Uterus (tissue), 4 donors: ENCODE data around the gene TEX261. TPM values are rescaled to one million over a fixed set of nuclear protein-coding genes. Genes with fewer than 3 reads are reported as not detected.
"Not testable (repeated sequence)": the region's sequence is repeated elsewhere in the genome, so short reads cannot be mapped to it uniquely, and the experiment has no call there.

Source experiments
- DNase-seq, 2 donors: peaks; one replicate each; pipeline ENCODE4 v3.0.0-alpha.2; 2019 to 2020
- H3K27ac ChIP-seq, 2 donors: fragments of 200-600 bp; sonication (generic); 1 replicate in 1 of 2; 2 replicates in 1 of 2; pipeline ENCODE4 v1.5.1; 2016 to 2018
- H3K27me3 ChIP-seq, 2 donors: fragments of 200-600 bp; sonication (generic); one replicate each; pipeline ENCODE4 v1.5.1; 2018 to 2019; ENCODE audit warnings: control low read depth in 1 of 2
- H3K36me3 ChIP-seq, 2 donors: fragments of 200-600 bp; sonication (generic); one replicate each; pipeline ENCODE4 v1.5.1; 2019; ENCODE audit warnings: control low read depth in 1 of 2
- H3K4me1 ChIP-seq, 2 donors: fragments of 200-600 bp; sonication (generic); one replicate each; pipeline ENCODE4 v1.5.1; 2018 to 2019; ENCODE audit warnings: control low read depth in 1 of 2
- H3K4me3 ChIP-seq, 2 donors: fragments of 200-600 bp; sonication (generic); 1 replicate in 1 of 2; 2 replicates in 1 of 2; pipeline ENCODE4 v1.5.1; 2018 to 2019; ENCODE audit warnings: mild to moderate bottlenecking in 1 of 2
- H3K9me3 ChIP-seq, 2 donors: fragments of 200-600 bp; sonication (generic); one replicate each; pipeline ENCODE4 v1.5.1; 2019; ENCODE audit warnings: control low read depth in 1 of 2
- CTCF ChIP-seq, 4 experiments: fragments of 200-600 bp in 2 of 4; fragments of 450-650 bp in 2 of 4; sonication (generic) in 2 of 4; IDR thresholded peaks; one replicate each; pipeline ENCODE4 v1.5.1; 2016 to 2019; ENCODE audit warnings: antibody characterized with exemption in 4 of 4, mild to moderate bottlenecking in 2 of 4, moderate library complexity in 1 of 4
- POLR2A ChIP-seq, 2 donors: fragments of 450-650 bp; IDR thresholded peaks; one replicate each; pipeline ENCODE4 v1.6.1; 2016; ENCODE audit warnings: antibody characterized with exemption in 2 of 2, mild to moderate bottlenecking in 1 of 2, moderate library complexity in 1 of 2
- intact Hi-C: fragments of 100-400 bp; cut with DNase I; formaldehyde crosslinking; loops from one replicate; pipeline ENCODE4 v1.15.1; 2023; ENCODE audit warnings: low total_unique reads
- total RNA-seq, 4 donors: library from RNA; depleted of rRNA in 3 of 4; stranded (reverse); fragments of >200 nt in 3 of 4; gene quantifications; one replicate each; pipeline versions ENCODE4 v1.1.0 to v1.2.4, GENCODE V29; 2014 to 2023
- donor health status: DM: yes; HTN: yes; CAD: no.

The TEX261 gene
- total RNA-seq, 4 donors from 2014 or later, result 10.2 to 81.8 (median 53.7) TPM

GRCh38 chr2:71001981-71002570 lies 7.4 kb upstream of the TEX261 start:
- Histone ChIP-seq H3K4me3 (no peak overlapping the region), H3K27me3 (no peaks in the 10 kb centered on the region), H3K4me1 (no peaks in the 10 kb centered on the region), H3K9me3 (no peaks in the 10 kb centered on the region), H3K27ac (no peak overlapping the region), H3K36me3 (no peaks in the 10 kb centered on the region)
- intact Hi-C loops, result no loop called here
- DNase-seq, result peak in 1 of 2 donors; percentile 5
- no peak for TF ChIP-seq POLR2A (IDR thresholded peaks at IDR 0.05)

- no peak for DNase-seq
- Histone ChIP-seq H3K4me1 (no peaks in the 10 kb centered on the region), H3K27ac (no peak overlapping the region), H3K27me3 (no peaks in the 10 kb centered on the region), H3K36me3 (no peaks in the 10 kb centered on the region), H3K4me3 (no peak overlapping the region), H3K9me3 (no peaks in the 10 kb centered on the region)
- intact Hi-C loops, result no loop called here
- TF ChIP-seq CTCF (IDR thresholded peaks at IDR 0.05) (no peak), POLR2A (IDR thresholded peaks at IDR 0.05) (no peak)
Measured at GRCh38 chr2:71001592-71001927, 6.9 kb upstream of the TEX261 start.

- H3K27me3 ChIP-seq, result no peaks in the 10 kb centered on the region
- H3K36me3 ChIP-seq, result no peaks in the 10 kb centered on the region
- DNase-seq, result peak; percentile 58 to 69
- intact Hi-C loops, result no loop called here
- no peaks in the 10 kb centered on the region for H3K9me3 ChIP-seq
- H3K27ac ChIP-seq, result no peak overlapping the region
- no peak overlapping the region for H3K4me3 ChIP-seq
- no peaks in the 10 kb centered on the region for H3K4me1 ChIP-seq
- TF ChIP-seq CTCF (IDR thresholded peaks at IDR 0.05) (peak; percentile 70 to 89 (median 78)), POLR2A (IDR thresholded peaks at IDR 0.05) (no peak)
Measured at GRCh38 chr2:71000780-71001591, 6.3 kb upstream of the TEX261 start.

- H3K36me3 ChIP-seq, intact Hi-C loops, H3K9me3 ChIP-seq, H3K4me1 ChIP-seq, H3K27me3 ChIP-seq, H3K4me3 ChIP-seq, H3K27ac ChIP-seq: not testable (repeated sequence)
- DNase-seq, result peak in 1 of 2 donors; percentile 5
Measured at GRCh38 chr2:70999931-71000330, 5.3 kb upstream of the TEX261 start.

- no peak for DNase-seq
- H3K9me3 ChIP-seq, result no peaks in the 10 kb centered on the region
- H3K4me3 ChIP-seq, result no peak overlapping the region
- no peaks in the 10 kb centered on the region for H3K4me1 ChIP-seq
- H3K27me3 ChIP-seq, result no peaks in the 10 kb centered on the region
- intact Hi-C loops, result no loop called here
- TF ChIP-seq POLR2A (IDR thresholded peaks at IDR 0.05), result no peak
- no peak for TF ChIP-seq CTCF (IDR thresholded peaks at IDR 0.05)
- no peaks in the 10 kb centered on the region for H3K36me3 ChIP-seq
- H3K27ac ChIP-seq, result no peak overlapping the region
Measured at GRCh38 chr2:70999362-70999761, 4.7 kb upstream of the TEX261 start.

- H3K4me1 ChIP-seq, DNase-seq, H3K4me3 ChIP-seq, intact Hi-C loops, H3K27me3 ChIP-seq, H3K36me3 ChIP-seq, H3K9me3 ChIP-seq, H3K27ac ChIP-seq: not testable (repeated sequence)
Measured at GRCh38 chr2:70998885-70999284, 4.2 kb upstream of the TEX261 start.
